ENCODE results near the gene STOML1.

DNA sequence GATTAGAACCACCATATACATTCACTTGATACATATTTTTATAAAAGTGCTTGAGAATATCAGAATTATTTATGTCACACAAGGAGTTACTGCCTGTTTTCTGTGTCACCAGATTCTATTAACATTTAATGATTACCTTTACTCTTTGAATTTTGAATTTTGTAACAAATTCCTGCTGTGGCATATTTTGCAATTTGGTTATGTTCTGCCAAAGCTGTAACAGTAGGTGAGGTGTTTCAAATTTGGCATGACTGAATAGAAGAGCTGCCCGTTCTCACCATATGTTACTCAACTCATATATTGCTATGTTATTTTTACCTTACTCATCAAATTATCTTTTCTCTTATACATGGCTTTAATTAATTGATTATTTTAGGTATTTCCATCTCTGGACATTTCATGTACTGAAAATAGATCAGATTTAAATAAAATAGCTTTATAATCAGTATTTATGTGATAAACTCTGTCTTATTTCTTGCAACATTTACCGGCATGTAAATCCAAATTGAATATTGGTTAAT is 21.3 kb upstream of the STOML1 start:
- TF ChIP-seq, protein P1, sequence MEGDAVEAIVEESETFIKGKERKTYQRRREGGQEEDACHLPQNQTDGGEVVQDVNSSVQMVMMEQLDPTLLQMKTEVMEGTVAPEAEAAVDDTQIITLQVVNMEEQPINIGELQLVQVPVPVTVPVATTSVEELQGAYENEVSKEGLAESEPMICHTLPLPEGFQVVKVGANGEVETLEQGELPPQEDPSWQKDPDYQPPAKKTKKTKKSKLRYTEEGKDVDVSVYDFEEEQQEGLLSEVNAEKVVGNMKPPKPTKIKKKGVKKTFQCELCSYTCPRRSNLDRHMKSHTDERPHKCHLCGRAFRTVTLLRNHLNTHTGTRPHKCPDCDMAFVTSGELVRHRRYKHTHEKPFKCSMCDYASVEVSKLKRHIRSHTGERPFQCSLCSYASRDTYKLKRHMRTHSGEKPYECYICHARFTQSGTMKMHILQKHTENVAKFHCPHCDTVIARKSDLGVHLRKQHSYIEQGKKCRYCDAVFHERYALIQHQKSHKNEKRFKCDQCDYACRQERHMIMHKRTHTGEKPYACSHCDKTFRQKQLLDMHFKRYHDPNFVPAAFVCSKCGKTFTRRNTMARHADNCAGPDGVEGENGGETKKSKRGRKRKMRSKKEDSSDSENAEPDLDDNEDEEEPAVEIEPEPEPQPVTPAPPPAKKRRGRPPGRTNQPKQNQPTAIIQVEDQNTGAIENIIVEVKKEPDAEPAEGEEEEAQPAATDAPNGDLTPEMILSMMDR (optimal IDR thresholded peaks at IDR 0.05 in 1 of 3, IDR thresholded peaks at IDR 0.05 in 1 of 3, conservative IDR thresholded peaks at IDR 0.05 in 1 of 3; ENCODE audit: extremely low read depth in 1 of 3, insufficient read depth in 2 of 3, low read length in 3 of 3) = no peak
- no peak for TF ChIP-seq EZH2 (IDR thresholded peaks at IDR 0.05; ENCODE audit: low read length)
